Body of pancreas (tissue), 4 donors: ENCODE data around the gene LBH.

Experiments used
- CTCF ChIP-seq, 7 experiments: fragments of 450-650 bp in 4 of 7; fragments of 200-600 bp in 3 of 7; sonication (generic) in 3 of 7; IDR thresholded peaks; one replicate each; pipeline ENCODE4 v1.5.1; 2016 to 2019; ENCODE audit warnings: antibody characterized with exemption in 7 of 7
- POLR2A ChIP-seq, 3 donors: fragments of 450-650 bp; IDR thresholded peaks; one replicate each; pipeline ENCODE4 v1.6.1; 2016; ENCODE audit warnings: antibody characterized with exemption in 3 of 3, mild to moderate bottlenecking in 2 of 3

- no peak for TF ChIP-seq POLR2A (IDR thresholded peaks at IDR 0.05)
- no peak for TF ChIP-seq CTCF (IDR thresholded peaks at IDR 0.05)
These were observed 62.8 kb downstream of the LBH start for GRCh38 chr2:30294133-30294532.
